Activated naive CD4-positive, alpha-beta T cell treated with Interleukin-2 at 50 U/mL for 16 hours (primary cell): ENCODE measurements around the gene SEPHS1.
"Not testable (repeated sequence)": the region's sequence is repeated elsewhere in the genome, so short reads cannot be mapped to it uniquely, and the experiment has no call there.

ENCODE experiments used
- DNase-seq: peaks from one replicate; pipeline ENCODE4 v3.0.0-alpha.2; 2020

The SEPHS1 gene

GRCh38 chr10:13348216-13349017 is at the start of gene SEPHS1:
SEPHS1 (minus strand) TSS chr10:13348293; CDS start chr10:13344950, 3,343 bp downstream.
- DNase-seq, result peak; percentile 87

- no peak for DNase-seq
Measured at GRCh38 chr10:13397052-13397451, 49.0 kb upstream of the SEPHS1 start.

GRCh38 chr10:13396369-13396768 is 48.3 kb upstream of the SEPHS1 start:
- no peak for DNase-seq

GRCh38 chr10:13395540-13395939 is 47.4 kb upstream of the SEPHS1 start:
- DNase-seq, result no peak

- no peak for DNase-seq
Measured at GRCh38 chr10:13393640-13394039, 45.5 kb upstream of the SEPHS1 start.

- no peak for DNase-seq
Measured at GRCh38 chr10:13392701-13393100, 44.6 kb upstream of the SEPHS1 start.

- no peak for DNase-seq
Measured at GRCh38 chr10:13390604-13391522, 42.8 kb upstream of the SEPHS1 start.

- no peak for DNase-seq
Measured at GRCh38 chr10:13388478-13389230, 40.6 kb upstream of the SEPHS1 start.

GRCh38 chr10:13386021-13386420 is 37.9 kb upstream of the SEPHS1 start:
- no peak for DNase-seq

- no peak for DNase-seq
Measured at GRCh38 chr10:13383399-13383761, 35.3 kb upstream of the SEPHS1 start.

- no peak for DNase-seq
Measured at GRCh38 chr10:13382703-13383398, 34.8 kb upstream of the SEPHS1 start.

- not testable (repeated sequence) for DNase-seq
Measured at GRCh38 chr10:13379061-13379460, 31.0 kb upstream of the SEPHS1 start.

- DNase-seq, result no peak
Measured at GRCh38 chr10:13376746-13377145, 28.7 kb upstream of the SEPHS1 start.

GRCh38 chr10:13376297-13376696 is 28.2 kb upstream of the SEPHS1 start:
- DNase-seq, result no peak

GRCh38 chr10:13375791-13376190 is 27.7 kb upstream of the SEPHS1 start:
- no peak for DNase-seq

GRCh38 chr10:13373644-13374043 is 25.6 kb upstream of the SEPHS1 start:
- no peak for DNase-seq

- no peak for DNase-seq
Measured at GRCh38 chr10:13372524-13372923, 24.4 kb upstream of the SEPHS1 start.

- peak; percentile 30 for DNase-seq
Measured at GRCh38 chr10:13371897-13372470, 23.9 kb upstream of the SEPHS1 start.

- no peak for DNase-seq
Measured at GRCh38 chr10:13366891-13367290, 18.8 kb upstream of the SEPHS1 start.

- DNase-seq, result no peak
Measured at GRCh38 chr10:13365831-13366230, 17.7 kb upstream of the SEPHS1 start.

- no peak for DNase-seq
Measured at GRCh38 chr10:13365243-13365642, 17.1 kb upstream of the SEPHS1 start.

GRCh38 chr10:13360587-13360986 is 12.5 kb upstream of the SEPHS1 start:
- no peak for DNase-seq
